Pons (tissue), 1 donor: ENCODE data around the gene ZNF423.
"Not testable (repeated sequence)": the region's sequence is repeated elsewhere in the genome, so short reads cannot be mapped to it uniquely, and the experiment has no call there.

Experiments
- DNase-seq: peaks from one replicate; pipeline ENCODE4 v3.0.0-alpha.2; 2016; ENCODE audit warnings: low spot score

Gene ZNF423

GRCh38 chr16:49855822-49856671, at the start of gene ZNF423:
Gene ZNF423, minus strand, starts transcription at chr16:49856112. Its CDS starts 338 bp downstream, at chr16:49855774.
- DNase-seq: no peak

DNA sequence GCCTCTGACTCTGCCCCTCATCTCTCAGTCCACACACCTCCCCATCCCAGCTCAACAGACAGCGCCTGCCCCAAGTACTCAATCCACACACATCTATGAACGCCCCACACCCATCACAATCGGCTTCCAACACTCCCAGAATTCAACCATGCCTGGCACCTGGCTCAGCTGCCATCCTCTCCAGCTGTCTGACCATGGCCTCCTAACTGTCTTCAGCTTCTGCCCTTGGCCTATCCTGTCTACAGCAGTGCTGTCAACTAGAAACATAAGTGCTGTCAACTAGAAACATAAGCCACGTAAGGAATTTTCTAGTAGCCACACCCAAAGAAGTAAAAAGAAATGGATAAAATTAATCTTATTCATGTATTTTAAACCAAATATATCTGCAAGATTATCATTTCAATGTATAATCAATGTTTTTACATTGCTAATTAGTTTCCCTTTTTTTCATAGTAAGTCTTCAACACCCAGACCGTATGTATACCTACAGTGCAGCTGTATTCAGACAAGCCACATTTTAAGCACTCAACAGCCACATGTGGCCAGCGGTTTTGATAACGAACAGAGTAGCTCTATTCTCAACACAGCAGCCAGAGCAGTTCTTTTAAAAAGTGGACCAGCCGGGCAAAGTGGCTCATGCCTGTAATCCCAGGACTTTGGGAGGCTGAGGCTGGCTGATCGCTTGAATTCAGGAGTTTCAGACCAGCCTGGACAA, 48.6 kb upstream of the ZNF423 start:
- DNase-seq: no peak

GRCh38 chr16:49902908-49903307, 47.0 kb upstream of the ZNF423 start:
- DNase-seq: no peak

- DNase-seq: no peak
Measured at GRCh38 chr16:49901711-49902110, 45.8 kb upstream of the ZNF423 start.

- no peak for DNase-seq
Measured at GRCh38 chr16:49900875-49901274, 45.0 kb upstream of the ZNF423 start.

GRCh38 chr16:49899991-49900695, 44.2 kb upstream of the ZNF423 start:
- no peak for DNase-seq

DNA sequence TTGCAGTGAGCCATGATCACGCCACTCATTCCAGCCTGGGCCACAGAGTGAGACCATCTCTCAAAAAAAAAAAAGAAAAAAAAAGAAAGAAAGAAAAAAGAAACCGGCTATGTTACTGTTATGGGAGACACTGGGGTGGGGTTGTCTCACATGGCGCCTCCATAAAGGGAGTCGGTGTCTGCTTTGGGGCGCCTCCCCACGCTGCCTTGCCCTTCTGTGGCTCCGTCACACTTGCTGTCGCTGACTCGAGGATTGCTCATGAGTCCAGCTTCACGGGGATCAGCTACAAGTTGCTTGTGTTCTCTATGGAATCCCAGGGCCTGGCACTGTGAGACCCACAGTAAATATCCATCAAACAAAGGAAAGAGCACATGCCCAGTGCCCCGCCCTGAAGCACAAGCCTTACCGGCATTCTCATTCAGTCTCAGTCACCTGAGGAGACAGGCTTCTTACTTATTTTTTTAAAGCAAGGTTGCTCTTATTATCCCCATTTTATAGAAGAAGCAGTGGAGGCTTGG, 40.6 kb upstream of the ZNF423 start:
- no peak for DNase-seq

DNA sequence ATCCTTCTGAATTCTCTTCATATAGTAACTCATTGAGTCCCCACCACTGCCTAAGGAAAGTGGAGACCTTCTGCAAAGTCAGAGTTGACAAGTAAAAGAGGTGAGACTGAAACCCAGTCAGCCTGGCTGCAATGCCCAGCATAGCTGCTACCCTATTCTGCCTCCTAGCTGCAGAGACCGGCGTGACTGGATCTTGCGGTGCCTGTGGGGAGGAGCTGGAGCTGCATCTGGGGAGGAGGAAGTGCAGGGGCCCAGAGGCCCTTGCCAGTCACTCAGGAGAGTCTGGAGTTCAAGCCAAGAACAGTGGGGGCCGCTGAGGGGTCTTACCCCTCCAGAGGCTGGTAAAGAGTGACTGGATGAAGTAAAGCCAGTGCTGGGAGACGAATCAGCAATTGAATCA, 35.0 kb upstream of the ZNF423 start:
- DNase-seq: no peak

DNA sequence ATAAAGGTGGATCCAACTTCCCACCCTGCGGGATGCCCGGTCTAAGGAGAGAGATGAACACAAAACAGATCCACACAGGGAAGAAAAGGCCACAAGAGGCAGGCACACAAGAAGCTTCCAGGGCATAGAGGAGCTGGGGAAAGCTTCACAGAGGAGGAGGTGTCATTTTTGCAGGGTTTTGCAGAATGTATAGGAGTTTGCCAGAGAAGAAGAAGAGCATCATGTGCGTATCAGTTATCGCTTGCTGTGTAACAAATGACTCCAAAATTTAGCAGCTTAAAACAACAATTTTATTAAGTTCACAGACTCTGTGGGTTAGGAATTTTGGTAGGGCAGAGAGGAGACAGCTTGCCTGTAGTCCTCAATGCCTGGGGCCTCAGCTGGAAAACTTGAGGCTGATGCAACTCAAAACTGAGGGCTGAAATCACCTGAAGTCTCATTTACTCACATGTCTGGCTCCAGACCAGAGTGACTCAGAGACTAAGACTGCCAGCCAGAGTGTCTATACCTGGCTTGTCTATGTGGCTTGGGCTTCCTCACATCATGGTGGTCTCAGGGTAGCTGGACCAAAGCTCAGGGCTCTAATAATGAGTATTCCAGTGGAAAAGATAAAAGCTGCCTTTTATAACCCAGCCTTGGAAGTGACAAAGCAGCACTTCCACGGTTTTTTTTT, 33.9 kb upstream of the ZNF423 start:
- no peak for DNase-seq

DNA sequence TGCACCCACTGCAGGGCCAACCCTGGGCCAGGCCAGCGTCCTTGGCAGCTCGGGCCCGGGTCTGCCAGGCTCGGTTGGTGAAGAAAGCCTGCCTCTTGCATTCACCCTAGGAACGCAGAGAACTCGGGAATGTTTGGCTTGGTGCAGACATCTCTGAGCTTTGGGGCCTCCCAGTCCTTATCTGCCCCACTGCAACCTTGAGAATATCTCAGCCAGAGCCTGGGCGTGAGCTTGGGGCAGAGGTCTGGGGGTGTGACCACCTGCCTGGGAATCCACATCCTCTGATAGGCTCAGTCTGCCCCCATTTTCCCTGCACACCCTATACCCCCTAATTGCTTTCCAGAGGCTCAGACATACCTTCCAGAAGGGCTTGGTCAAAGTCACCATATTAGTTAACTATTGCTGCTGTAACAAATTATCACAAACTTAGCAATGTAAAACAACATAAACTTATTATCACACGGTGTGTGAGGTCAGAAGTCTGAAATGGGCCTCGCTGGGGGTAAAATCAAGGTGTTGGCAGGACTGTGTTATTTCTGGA, 30.7 kb upstream of the ZNF423 start:
- DNase-seq: no peak

- DNase-seq: no peak
Measured at GRCh38 chr16:49884033-49885015, 28.4 kb upstream of the ZNF423 start.

GRCh38 chr16:49883076-49884014, 27.4 kb upstream of the ZNF423 start:
- no peak for DNase-seq

DNA sequence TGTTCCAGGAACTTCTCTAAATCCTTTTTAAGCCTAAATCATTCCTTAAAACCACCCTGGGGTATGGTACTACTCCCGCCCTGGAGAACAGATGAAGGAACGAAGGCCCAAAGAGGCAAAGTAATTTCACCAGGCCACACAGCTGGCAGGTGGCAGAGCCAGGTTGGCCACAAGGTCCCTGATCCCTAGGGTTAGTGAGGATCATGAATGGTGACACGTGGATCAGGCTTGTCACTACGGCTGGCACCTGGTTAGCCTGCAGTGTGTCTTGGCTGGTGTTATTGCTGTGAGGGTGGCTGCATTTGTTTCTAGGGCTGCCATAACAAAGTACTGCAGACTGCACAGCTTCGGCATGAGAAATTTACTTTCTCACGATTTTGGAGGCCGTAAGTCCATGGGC, 26.0 kb upstream of the ZNF423 start:
- DNase-seq: no peak

GRCh38 chr16:49878540-49878939, 22.6 kb upstream of the ZNF423 start:
- DNase-seq: not testable (repeated sequence)

GRCh38 chr16:49876716-49877129, 20.8 kb upstream of the ZNF423 start:
- DNase-seq: no peak

GRCh38 chr16:49875806-49876715, 20.1 kb upstream of the ZNF423 start:
- DNase-seq: no peak

DNA sequence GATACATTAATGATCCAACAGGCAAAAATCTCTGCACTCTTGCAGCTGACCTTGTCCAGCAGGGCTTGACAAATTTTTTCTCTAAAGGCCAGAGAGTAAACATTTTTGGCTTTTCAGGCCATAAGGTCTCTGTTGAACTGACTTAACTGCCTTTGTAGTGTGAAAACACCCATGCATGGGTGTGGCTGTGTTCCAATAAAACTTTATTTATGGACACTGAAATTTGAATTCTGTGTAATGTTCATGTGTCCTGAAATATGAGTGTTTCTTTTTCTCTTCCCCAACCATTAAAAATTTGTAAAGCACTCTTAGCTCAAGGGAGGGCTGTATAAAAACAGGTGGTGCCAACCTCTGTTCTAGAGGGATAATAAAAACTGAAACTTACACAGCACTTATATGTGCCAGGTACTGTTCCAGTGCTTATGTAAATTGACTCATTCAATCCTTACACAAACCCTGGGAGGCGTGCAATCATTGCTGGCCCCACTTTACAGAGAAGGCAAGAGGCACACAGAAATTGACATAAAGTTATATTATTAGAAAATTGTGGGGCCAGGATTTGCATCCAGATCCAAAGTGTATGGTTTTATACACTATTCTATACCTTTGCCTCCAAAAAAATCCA, 18.8 kb upstream of the ZNF423 start:
- no peak for DNase-seq

- not testable (repeated sequence) for DNase-seq
Measured at GRCh38 chr16:49871824-49872223, 15.9 kb upstream of the ZNF423 start.
